Thyroid gland (tissue), 4 donors: ENCODE data around the gene ARRDC5. TPM values are rescaled to one million over a fixed set of nuclear protein-coding genes. Genes with fewer than 3 reads are reported as not detected.
A peak's percentile ranks its signal among the peaks of the same experiment; 100 is the strongest.
"Not testable (repeated sequence)": the region's sequence is repeated elsewhere in the genome, so short reads cannot be mapped to it uniquely, and the experiment has no call there.

Experiments used
- DNase-seq, 2 donors: peaks; one replicate each; pipeline ENCODE4 v3.0.0-alpha.2; 2019
- H3K27ac ChIP-seq, 3 donors: fragments of 200-600 bp; sonication (generic); 1 replicate in 2 of 3; 2 replicates in 1 of 3; pipeline ENCODE4 v1.5.1; 2016 to 2019; ENCODE audit warnings: mild to moderate bottlenecking in 1 of 3, moderate library complexity in 1 of 3
- H3K27me3 ChIP-seq: fragments of 200-600 bp; sonication (generic); one replicate; pipeline ENCODE4 v1.5.1; 2019
- H3K36me3 ChIP-seq, 2 donors: fragments of 200-600 bp; sonication (generic); one replicate each; pipeline ENCODE4 v1.5.1; 2016 to 2019
- H3K4me1 ChIP-seq, 2 donors: fragments of 200-600 bp; sonication (generic); one replicate each; pipeline ENCODE4 v1.5.1; 2017 to 2019
- H3K4me3 ChIP-seq, 3 donors: fragments of 200-600 bp; sonication (generic); replicated peaks in 1 of 3; 1 replicate in 2 of 3; 2 replicates in 1 of 3; pipeline ENCODE4 v1.5.1; 2016; ENCODE audit warnings: mild to moderate bottlenecking in 1 of 3
- H3K9me3 ChIP-seq: fragments of 200-600 bp; sonication (generic); one replicate; pipeline ENCODE4 v1.5.1; 2017
- POLR2A ChIP-seq, 2 donors: fragments of 450-650 bp; IDR thresholded peaks; one replicate each; pipeline ENCODE4 v1.6.1; 2017; ENCODE audit warnings: antibody characterized with exemption in 2 of 2, mild to moderate bottlenecking in 2 of 2, moderate library complexity in 1 of 2
- WGBS, 2 donors: methylation state at CpG; one replicate each; pipeline ENCODE4 v1.1.5; 2017; 5-methylcytosine and 5-hydroxymethylcytosine counted together
- intact Hi-C: fragments of 100-400 bp; cut with DNase I; formaldehyde crosslinking; loops from one replicate; pipeline ENCODE4 v1.15.1; 2023
- total RNA-seq, 4 donors: library from RNA; depleted of rRNA; stranded (reverse); fragments of >200 nt; gene quantifications; one replicate each; pipeline ENCODE4 v1.2.3, GENCODE V29; 2016
- TF ChIP-seq, protein P1 (sequence below), 6 experiments: fragments of 200-600 bp in 3 of 6; fragments of 450-650 bp in 3 of 6; sonication (generic) in 3 of 6; IDR thresholded peaks; one replicate each; pipeline ENCODE4 v1.5.1; 2016 to 2019; ENCODE audit warnings: antibody characterized with exemption in 6 of 6, mild to moderate bottlenecking in 2 of 6, inconsistent platforms in 1 of 6, moderate library complexity in 1 of 6

Gene ARRDC5
- total RNA-seq = not detected

DNA sequence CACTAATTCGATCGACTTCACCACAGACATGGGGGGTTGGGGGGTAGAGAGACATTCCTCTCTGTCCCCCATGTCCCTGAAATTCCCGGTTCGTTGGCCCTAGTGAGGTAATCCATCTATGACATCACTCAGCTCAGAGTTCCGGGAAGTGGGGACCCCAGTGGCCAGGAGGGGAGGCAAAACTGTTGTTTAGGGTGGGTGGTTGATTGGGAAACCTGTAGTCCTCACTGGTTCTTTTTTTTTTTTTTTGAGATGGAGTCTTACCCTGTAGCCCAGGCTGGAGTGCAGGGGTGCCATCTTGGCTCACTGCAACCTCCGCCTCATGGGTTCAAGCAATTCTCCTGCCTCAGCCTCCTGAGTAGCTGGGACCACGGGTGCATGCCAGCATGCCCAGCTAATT, at the start of gene ARRDC5:
ARRDC5 (minus strand) TSS at position 101 of the 400 bp plus-strand sequence; CDS start at position 30, 71 bp downstream.
- no peak for TF ChIP-seq POLR2A (IDR thresholded peaks at IDR 0.05)
- TF ChIP-seq, protein P1, sequence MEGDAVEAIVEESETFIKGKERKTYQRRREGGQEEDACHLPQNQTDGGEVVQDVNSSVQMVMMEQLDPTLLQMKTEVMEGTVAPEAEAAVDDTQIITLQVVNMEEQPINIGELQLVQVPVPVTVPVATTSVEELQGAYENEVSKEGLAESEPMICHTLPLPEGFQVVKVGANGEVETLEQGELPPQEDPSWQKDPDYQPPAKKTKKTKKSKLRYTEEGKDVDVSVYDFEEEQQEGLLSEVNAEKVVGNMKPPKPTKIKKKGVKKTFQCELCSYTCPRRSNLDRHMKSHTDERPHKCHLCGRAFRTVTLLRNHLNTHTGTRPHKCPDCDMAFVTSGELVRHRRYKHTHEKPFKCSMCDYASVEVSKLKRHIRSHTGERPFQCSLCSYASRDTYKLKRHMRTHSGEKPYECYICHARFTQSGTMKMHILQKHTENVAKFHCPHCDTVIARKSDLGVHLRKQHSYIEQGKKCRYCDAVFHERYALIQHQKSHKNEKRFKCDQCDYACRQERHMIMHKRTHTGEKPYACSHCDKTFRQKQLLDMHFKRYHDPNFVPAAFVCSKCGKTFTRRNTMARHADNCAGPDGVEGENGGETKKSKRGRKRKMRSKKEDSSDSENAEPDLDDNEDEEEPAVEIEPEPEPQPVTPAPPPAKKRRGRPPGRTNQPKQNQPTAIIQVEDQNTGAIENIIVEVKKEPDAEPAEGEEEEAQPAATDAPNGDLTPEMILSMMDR (IDR thresholded peaks at IDR 0.05) = no peak
- Histone ChIP-seq H3K4me3 (no peak within 1 kb of the TSS), H3K27ac (no peak within 1 kb of the TSS), H3K9me3 (no peaks in the 10 kb centered on the region), H3K36me3 (no peaks in the 10 kb centered on the region), H3K4me1 (no peaks in the 10 kb centered on the region), H3K27me3 (no peaks in the 10 kb centered on the region)
- intact Hi-C loops = no loop called here
- WGBS, 2 donors = 79 to 81% methylated on average over 7 of the region's 7 CpGs
- DNase-seq = no peak

DNA sequence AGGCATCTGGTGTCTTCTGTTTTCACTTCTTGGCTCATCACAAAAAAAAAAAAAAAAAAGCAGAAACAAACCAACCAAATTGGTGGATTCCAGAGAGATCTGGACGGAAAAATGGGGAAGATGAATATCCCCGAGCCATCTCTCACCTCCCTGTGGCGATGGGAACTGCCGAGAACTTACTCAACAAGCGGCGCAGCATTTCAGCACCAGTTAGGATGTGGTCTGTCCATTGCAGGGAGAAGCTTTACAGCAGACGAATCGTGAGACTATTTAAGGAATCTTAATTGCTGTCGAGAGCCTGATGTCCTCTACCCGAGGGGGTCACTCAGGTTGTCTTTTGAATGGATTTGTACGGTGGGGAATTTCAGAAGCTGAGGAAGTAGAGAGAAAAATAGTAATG, 49.0 kb upstream of the ARRDC5 start:
- WGBS, 2 donors = 81 to 83% methylated on average over 11 of the region's 11 CpGs
- no peaks in the 10 kb centered on the region for H3K9me3 ChIP-seq
- H3K4me3 ChIP-seq = no peak overlapping the region
- H3K27ac ChIP-seq = no peak overlapping the region
- TF ChIP-seq POLR2A (IDR thresholded peaks at IDR 0.05) = no peak
- TF ChIP-seq, protein P1 (IDR thresholded peaks at IDR 0.05) = no peak
- no peak for DNase-seq
- no peaks in the 10 kb centered on the region for H3K4me1 ChIP-seq
- no peaks in the 10 kb centered on the region for H3K36me3 ChIP-seq
- intact Hi-C loops = no loop called here
- H3K27me3 ChIP-seq = no peaks in the 10 kb centered on the region

- H3K4me3 ChIP-seq, H3K27me3 ChIP-seq, DNase-seq, H3K9me3 ChIP-seq, intact Hi-C loops, H3K36me3 ChIP-seq, H3K4me1 ChIP-seq, H3K27ac ChIP-seq: not testable (repeated sequence)
- 94 to 98% methylated on average over 23 of the region's 23 CpGs for WGBS, 2 donors
These were observed 48.0 kb upstream of the ARRDC5 start for GRCh38 chr19:4950650-4951049.

DNA sequence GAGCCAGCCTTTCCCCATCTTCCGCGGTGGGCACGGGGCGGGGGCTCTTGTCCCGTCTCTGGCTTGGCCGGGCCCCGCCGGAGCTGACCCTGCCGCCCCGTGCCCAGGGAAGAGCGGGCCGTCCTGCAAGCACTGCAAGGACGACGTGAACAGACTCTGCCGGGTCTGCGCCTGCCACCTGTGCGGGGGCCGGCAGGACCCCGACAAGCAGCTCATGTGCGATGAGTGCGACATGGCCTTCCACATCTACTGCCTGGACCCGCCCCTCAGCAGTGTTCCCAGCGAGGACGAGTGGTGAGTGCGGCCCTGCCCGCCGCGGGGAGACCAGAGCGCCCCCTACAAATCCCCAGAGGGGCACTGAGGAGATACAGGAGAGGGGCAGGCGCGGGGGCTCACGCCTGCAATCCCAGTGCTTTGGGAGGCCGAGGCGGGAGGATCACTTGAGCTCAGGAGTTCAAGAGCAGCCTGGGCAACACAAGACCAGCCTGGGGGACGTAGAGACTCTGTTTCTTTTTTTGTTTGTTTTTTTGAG, 39.0 kb upstream of the ARRDC5 start:
- H3K4me1 ChIP-seq, intact Hi-C loops, DNase-seq, H3K4me3 ChIP-seq, H3K27me3 ChIP-seq, H3K27ac ChIP-seq, H3K9me3 ChIP-seq, H3K36me3 ChIP-seq: not testable (repeated sequence)
- 96 to 98% methylated on average over 23 to 31 of the region's 35 CpGs for WGBS, 2 donors

- TF ChIP-seq POLR2A (IDR thresholded peaks at IDR 0.05) = no peak
- TF ChIP-seq, protein P1 (IDR thresholded peaks at IDR 0.05) = no peak
These were observed 36.8 kb upstream of the ARRDC5 start for GRCh38 chr19:4939466-4939865.

DNA sequence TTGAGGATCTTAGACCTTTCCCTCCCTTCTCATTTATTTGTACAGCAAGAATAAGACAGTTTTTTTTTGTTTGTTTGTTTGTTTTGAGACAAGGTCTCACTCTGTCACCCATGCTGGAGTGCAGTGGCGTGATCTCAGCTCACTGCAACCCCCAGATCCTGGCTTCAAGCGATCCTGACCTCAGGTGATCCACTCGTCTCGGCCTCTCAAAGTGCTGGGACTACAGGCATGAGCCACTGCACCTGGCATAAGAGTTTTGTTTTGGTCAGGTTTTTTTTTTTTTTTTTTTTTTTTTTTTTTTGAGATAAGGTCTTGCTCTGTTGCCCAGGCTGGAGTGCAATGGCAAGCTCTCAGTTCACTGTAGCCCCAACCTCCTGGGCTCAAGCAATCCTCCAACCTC, 35.8 kb upstream of the ARRDC5 start:
- intact Hi-C loops, H3K36me3 ChIP-seq, H3K9me3 ChIP-seq, H3K4me3 ChIP-seq, H3K27ac ChIP-seq, H3K27me3 ChIP-seq, H3K4me1 ChIP-seq: not testable (repeated sequence)
- 40 to 50% methylated on average over 4 of the region's 4 CpGs for WGBS, 2 donors
- peak; percentile 59 to 73 for DNase-seq

More at GRCh38 chr19:4939466-4939865, 36.8 kb upstream of the ARRDC5 start:
- H3K4me1 ChIP-seq = no peaks in the 10 kb centered on the region
- no peak overlapping the region for H3K4me3 ChIP-seq
- 47 to 77% methylated on average over 6 to 7 of the region's 7 CpGs for WGBS, 2 donors
- DNase-seq = peak; percentile 65 to 81
- H3K36me3 ChIP-seq = no peaks in the 10 kb centered on the region
- H3K27me3 ChIP-seq = no peaks in the 10 kb centered on the region
- intact Hi-C loops = no loop called here
- H3K27ac ChIP-seq = no peak overlapping the region
- no peaks in the 10 kb centered on the region for H3K9me3 ChIP-seq

GRCh38 chr19:4937060-4937459, 34.4 kb upstream of the ARRDC5 start:
- DNase-seq = no peak

More at GRCh38 chr19:4937060-4937459, 34.4 kb upstream of the ARRDC5 start:
- Histone ChIP-seq H3K27ac (no peak overlapping the region), H3K9me3 (no peaks in the 10 kb centered on the region), H3K36me3 (no peaks in the 10 kb centered on the region), H3K27me3 (no peaks in the 10 kb centered on the region), H3K4me3 (no peak overlapping the region), H3K4me1 (no peaks in the 10 kb centered on the region)
- WGBS, 2 donors = 92 to 93% methylated on average over 7 of the region's 7 CpGs
- TF ChIP-seq POLR2A (IDR thresholded peaks at IDR 0.05) = no peak
- TF ChIP-seq, protein P1 (IDR thresholded peaks at IDR 0.05) = no peak
- intact Hi-C loops = no loop called here
